ENCODE data around the gene NUP85. TPM values are rescaled to one million over a fixed set of nuclear protein-coding genes. Genes with fewer than 3 reads are reported as not detected.

The NUP85 gene
- total and polyA plus RNA-seq, 8 donors = 21.0 to 105 (median 25.3) TPM

- intact Hi-C loops (cut with DNase I) = no loop called here
- no peak for DNase-seq
- FAIRE-seq = no peak
- Histone ChIP-seq H3K4me3 (no peak overlapping the region), H3K27me3 (no peaks in the 10 kb centered on the region), H3K27ac (no peak overlapping the region), H3K4me1 (peaks cover 0 to 8% (median 0%) of the 10 kb centered on the region in 3 donors), H3K9me3 (no peaks in the 10 kb centered on the region), H3K36me3 (peaks cover 0 to 31% (median 4%) of the 10 kb centered on the region in 3 donors)
- WGBS, 2 donors = 78 to 84% methylated on average over 3 of the region's 3 CpGs
- ATAC-seq = no peak
- TF ChIP-seq, protein P1, sequence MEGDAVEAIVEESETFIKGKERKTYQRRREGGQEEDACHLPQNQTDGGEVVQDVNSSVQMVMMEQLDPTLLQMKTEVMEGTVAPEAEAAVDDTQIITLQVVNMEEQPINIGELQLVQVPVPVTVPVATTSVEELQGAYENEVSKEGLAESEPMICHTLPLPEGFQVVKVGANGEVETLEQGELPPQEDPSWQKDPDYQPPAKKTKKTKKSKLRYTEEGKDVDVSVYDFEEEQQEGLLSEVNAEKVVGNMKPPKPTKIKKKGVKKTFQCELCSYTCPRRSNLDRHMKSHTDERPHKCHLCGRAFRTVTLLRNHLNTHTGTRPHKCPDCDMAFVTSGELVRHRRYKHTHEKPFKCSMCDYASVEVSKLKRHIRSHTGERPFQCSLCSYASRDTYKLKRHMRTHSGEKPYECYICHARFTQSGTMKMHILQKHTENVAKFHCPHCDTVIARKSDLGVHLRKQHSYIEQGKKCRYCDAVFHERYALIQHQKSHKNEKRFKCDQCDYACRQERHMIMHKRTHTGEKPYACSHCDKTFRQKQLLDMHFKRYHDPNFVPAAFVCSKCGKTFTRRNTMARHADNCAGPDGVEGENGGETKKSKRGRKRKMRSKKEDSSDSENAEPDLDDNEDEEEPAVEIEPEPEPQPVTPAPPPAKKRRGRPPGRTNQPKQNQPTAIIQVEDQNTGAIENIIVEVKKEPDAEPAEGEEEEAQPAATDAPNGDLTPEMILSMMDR (IDR thresholded peaks at IDR 0.05) = no peak
These were observed 3.6 kb downstream of the NUP85 start for GRCh38 chr17:75209061-75209460.

GRCh38 chr17:75218131-75218530 lies 12.7 kb downstream of the NUP85 start:
- FAIRE-seq = no peak
- TF ChIP-seq, protein P1 (IDR thresholded peaks at IDR 0.05) = no peak
- DNase-seq = no peak
- H3K4me3 ChIP-seq = no peak overlapping the region
- no peak overlapping the region for H3K27ac ChIP-seq
- H3K36me3 ChIP-seq = peaks cover 0 to 47% (median 6%) of the 10 kb centered on the region in 3 donors
- H3K27me3 ChIP-seq = no peaks in the 10 kb centered on the region
- WGBS, 2 donors = 92 to 94% methylated on average over 6 of the region's 6 CpGs
- no peak for ATAC-seq
- H3K4me1 ChIP-seq = no peaks in the 10 kb centered on the region
- intact Hi-C loops (cut with DNase I) = no loop called here
- H3K9me3 ChIP-seq = no peaks in the 10 kb centered on the region

DNA sequence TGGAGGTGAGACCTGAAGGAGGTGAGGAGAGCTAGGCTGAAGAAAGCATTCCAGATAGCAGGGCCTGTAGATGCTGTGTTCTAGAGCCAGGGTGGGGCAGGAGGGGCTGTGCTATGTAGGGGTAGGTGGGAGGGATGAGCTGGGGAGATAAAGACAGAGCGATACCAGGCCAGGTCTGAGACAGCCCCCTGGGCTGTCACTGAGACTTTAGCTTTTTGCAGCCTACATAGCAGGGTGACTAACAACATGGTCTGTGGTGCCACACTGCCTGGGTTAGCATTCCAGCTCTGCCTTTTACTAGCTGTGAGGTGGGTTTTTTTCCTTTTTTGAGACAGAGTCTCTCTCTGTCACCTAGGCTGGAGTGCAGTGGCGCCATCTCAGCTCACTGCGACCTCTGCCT lies 14.3 kb downstream of the NUP85 start:
- H3K4me1 ChIP-seq = no peaks in the 10 kb centered on the region
- WGBS, 2 donors = 98 to 100% methylated on average over 3 of the region's 3 CpGs
- peaks cover 0 to 31% (median 6%) of the 10 kb centered on the region in 3 donors for H3K36me3 ChIP-seq

GRCh38 chr17:75225016-75225415 lies 19.5 kb downstream of the NUP85 start:
- TF ChIP-seq, protein P1 (IDR thresholded peaks at IDR 0.05) = no peak
- intact Hi-C loops (cut with DNase I) = no loop called here
- peaks cover 0 to 34% (median 13%) of the 10 kb centered on the region in 3 donors for H3K36me3 ChIP-seq
- ATAC-seq = no peak
- DNase-seq = no peak
- H3K27ac ChIP-seq = no peak overlapping the region
- no peak for FAIRE-seq
- no peaks in the 10 kb centered on the region for H3K9me3 ChIP-seq
- H3K4me3 ChIP-seq = no peak overlapping the region
- no peaks in the 10 kb centered on the region for H3K4me1 ChIP-seq
- H3K27me3 ChIP-seq = no peaks in the 10 kb centered on the region
- WGBS, 2 donors = 82 to 83% methylated on average over 14 of the region's 14 CpGs

More for the DNA sequence above, 14.3 kb downstream of the NUP85 start:
- Histone ChIP-seq H3K4me3 (no peak overlapping the region), H3K9me3 (no peaks in the 10 kb centered on the region), H3K27me3 (no peaks in the 10 kb centered on the region), H3K27ac (no peak overlapping the region)
- no peak for FAIRE-seq
- intact Hi-C loops (cut with DNase I) = no loop called here
- no peak for DNase-seq
- no peak for ATAC-seq
- TF ChIP-seq, protein P1 (IDR thresholded peaks at IDR 0.05) = no peak

- Histone ChIP-seq H3K36me3 (peaks cover 0 to 44% (median 16%) of the 10 kb centered on the region in 3 donors), H3K4me1 (no peaks in the 10 kb centered on the region), H3K4me3 (no peak overlapping the region), H3K27me3 (no peaks in the 10 kb centered on the region), H3K9me3 (no peaks in the 10 kb centered on the region), H3K27ac (no peak overlapping the region)
- no peak for FAIRE-seq
- no peak for DNase-seq
- WGBS, 2 donors = 78 to 84% methylated on average over 5 of the region's 5 CpGs
- TF ChIP-seq, protein P1 (IDR thresholded peaks at IDR 0.05) = no peak
- intact Hi-C loops (cut with DNase I) = no loop called here
- no peak for ATAC-seq
These were observed 22.2 kb downstream of the NUP85 start for GRCh38 chr17:75227729-75228128.
